GM18507 (cell line): ENCODE data around the gene FYCO1.
A peak's percentile ranks its signal among the peaks of the same experiment; 100 is the strongest.

ENCODE experiments used
- DNase-seq: peaks from one replicate; pipeline ENCODE4 v3.0.0; 2011; ENCODE audit warnings: low read depth; ENCODE audit not compliant: insufficient read length; ENCODE audit errors: extremely low spot score
- FAIRE-seq: peaks from 2 replicates; lab custom pipeline; 2011; peaks lifted over from hg19 to GRCh38; lab: Jason Lieb, UNC

Gene FYCO1

GRCh38 chr3:45969116-45969515 is 26.5 kb downstream of the FYCO1 start:
- FAIRE-seq (no peak), DNase-seq (no peak)

DNA sequence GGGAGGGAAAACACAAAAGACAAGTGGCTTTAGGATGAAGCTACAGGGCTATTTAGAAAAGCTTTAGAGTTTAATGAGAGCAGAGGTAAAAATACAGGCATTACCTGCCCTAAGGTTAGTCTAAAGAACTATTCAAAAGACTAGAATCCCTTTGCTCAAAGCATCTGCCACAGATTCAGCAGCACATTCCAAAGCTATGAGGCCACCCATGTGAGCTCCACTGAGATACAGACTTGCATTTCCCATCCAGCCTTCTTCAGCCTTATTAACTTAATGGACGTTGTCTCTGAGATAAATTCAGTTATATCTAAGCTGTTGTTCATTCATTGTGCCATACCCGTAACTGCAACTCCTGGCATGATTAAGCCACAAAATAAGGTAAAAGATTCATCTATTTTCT is 26.9 kb downstream of the FYCO1 start:
- DNase-seq: no peak
- FAIRE-seq: no peak

DNA sequence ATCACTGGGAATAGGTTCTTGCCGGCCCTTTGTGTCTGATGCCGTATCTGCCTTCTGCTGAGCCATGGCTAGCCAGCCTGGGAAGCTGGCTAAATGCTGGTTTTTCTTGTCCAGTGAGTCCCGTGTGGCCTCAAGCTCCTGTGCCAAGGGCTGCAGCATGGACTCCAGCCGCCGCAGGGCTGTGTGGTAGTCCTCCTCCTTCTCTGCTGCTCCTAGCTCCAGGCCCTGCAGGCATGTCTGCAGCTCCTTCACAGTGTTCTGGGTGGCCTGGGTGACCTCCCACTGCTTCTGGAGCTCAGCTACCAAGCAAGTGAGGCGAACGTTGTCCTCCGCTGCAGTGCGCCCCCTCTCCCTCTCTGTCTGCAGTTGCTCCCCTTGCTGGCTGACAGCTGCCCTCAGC is 27.5 kb downstream of the FYCO1 start:
- FAIRE-seq (no peak), DNase-seq (no peak)

DNA sequence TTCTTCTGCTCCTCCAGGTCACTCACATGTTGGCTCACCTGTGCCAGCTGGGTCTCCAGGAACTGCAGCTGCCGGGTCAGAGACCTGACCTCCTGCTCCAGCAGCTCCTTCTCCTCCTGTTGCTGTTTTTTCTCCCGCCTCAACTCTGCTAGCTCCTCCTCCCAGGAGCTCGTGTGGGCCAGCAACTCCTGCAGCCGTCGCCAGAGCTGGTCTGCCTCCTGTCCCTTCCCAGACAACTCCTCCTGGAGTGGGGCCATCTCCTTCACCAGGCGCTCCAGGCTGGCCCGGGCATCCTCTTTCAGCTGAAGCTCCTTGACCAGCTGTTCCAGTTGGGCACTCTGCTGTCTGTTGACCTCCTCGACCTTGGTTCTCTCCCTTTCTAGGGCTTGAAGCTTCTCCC is 27.9 kb downstream of the FYCO1 start:
- DNase-seq: no peak
- no peak for FAIRE-seq

DNA sequence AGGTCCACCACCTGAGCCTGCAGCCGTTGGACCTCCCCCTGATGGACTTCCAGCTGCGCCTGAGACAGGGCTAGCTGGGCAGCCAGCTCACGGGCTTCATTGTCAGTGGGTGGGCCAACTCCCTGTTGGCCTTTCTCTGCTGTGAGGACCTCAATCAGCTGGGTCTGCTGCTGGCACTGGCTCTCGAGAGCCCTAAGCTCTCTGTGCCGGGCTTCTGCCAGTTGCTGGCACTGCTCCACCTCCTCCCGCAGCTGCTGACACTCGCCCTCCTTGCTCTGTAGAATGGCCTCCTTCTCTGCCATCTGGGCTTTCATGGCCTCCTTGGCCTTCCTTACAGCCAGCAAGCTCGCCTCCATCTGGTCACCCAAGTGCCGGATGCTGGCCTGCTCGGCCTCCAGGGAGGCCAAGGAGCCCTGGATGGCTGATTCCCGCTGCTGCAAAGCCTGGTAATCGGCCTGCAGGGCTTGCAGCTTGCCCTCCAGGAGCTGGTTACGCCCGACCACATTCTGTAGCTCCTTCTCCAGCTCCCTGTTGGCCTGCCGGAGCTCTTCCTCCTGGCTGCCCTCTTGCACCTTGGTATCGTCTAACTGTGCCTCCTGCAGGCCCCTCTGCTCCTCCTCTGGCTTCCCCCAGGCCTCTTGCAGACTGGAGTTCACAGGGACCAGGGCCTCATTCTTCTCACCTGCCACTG is 28.5 kb downstream of the FYCO1 start:
- FAIRE-seq (no peak), DNase-seq (no peak)

- no peak for DNase-seq
- FAIRE-seq: no peak
Measured at GRCh38 chr3:45966371-45966791, 29.2 kb downstream of the FYCO1 start.

- FAIRE-seq (no peak), DNase-seq (no peak)
Measured at GRCh38 chr3:45965653-45966052, 30.0 kb downstream of the FYCO1 start.

GRCh38 chr3:45965253-45965652 is 30.4 kb downstream of the FYCO1 start:
- no peak for FAIRE-seq
- DNase-seq: no peak

- DNase-seq: no peak
- FAIRE-seq: peak; percentile 64
Measured at GRCh38 chr3:45964139-45964538, 31.5 kb downstream of the FYCO1 start.

DNA sequence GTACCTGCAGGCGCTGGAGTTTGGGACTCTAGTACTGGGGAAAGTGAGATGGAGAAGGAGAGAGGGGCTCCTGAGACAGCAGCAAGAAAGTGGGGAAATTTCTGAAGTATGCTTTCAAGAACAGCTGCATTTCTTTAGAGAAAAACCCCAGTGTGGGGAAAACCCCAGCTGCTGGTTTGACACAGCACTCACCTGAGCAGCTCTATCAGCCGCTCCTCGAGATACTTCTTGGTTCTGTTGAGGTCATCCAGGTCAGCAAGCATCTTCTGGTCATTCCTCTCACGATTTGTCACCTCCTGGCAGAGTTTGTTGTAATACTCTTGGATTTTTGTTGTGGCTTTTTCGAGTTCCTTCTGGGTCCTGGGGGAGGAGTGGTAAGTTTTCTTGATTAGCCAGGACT is 33.6 kb downstream of the FYCO1 start:
- no peak for DNase-seq
- FAIRE-seq: peak; percentile 64

DNA sequence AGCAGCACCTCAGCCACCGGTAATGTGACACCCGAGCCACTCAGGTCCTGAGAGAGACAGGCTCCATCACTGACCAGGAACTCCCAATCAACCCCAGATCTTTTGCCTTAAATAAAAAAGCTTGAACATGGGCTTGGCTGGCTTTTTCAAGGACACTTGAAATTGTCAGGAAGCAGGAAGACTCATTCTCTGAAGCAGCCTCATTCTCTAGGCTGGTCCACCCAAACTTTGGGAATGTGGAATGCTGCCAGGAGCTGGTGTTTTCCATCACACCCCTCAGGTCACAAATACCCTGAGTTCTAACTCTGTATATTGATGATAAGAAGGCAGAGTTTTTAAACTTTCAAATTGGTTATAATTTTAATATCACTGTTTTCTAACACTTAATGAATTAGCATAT is 35.3 kb downstream of the FYCO1 start:
- FAIRE-seq: no peak
- DNase-seq: no peak

DNA sequence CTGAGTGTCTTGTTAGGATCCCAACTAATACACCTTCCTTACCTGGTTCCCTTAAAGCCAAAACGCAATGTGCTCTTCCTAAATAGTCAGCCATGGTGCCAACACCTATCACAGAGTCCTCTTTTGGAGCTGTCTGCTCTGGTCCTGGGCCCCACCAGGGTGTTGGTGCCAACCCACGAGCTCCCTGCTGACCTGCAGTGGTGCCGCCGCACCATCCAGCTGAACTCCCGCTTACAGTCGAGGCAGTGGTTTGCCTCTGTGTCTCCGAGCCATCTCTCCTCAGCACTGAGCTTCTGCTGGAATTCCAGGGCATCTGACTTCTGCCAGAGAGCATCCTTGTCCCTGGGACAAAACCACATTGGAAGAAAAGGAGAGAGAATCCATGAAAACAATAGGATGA is 36.4 kb downstream of the FYCO1 start:
- FAIRE-seq (no peak), DNase-seq (no peak)

- FAIRE-seq (no peak), DNase-seq (no peak)
Measured at GRCh38 chr3:45958321-45958791, 37.3 kb downstream of the FYCO1 start.

DNA sequence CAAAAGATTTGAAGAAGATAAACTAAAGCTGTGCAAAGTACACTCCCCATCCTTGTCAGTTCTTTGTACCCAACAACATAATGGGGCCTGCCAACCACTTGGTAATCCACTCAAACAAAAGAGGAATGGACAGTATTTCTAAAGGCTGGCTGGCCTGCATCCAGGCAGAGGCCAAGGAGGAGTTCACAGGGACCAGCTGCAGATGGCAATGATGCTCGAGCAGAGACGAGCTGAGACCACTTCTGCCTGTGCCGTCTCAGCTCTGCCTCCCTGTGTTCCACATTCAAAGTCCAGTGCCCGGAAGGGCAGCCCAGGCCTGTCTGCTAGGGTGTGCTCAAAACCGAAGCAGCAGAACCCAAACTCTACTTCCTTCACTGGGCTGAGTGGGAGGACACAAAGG is 38.0 kb downstream of the FYCO1 start:
- DNase-seq: no peak
- FAIRE-seq: no peak

DNA sequence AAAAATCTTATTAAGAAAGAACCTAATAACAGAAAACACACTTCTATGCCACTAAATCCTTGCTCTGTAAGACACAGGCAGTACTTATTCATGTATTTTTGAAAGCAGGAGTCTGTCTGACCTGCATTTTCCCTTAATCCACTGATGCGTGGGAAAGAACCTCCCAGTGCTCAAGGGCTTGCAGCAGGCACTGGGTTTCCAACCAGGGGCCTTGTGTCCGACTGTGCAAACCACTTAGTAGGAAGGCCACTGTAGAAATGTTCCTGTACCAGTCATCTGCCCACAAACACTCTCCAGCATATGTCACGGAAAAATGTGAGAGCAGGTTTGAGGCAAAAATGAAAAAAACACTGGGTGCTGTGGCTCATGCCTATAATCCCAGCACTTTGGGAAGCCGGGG is 39.9 kb downstream of the FYCO1 start:
- no peak for DNase-seq
- no peak for FAIRE-seq

DNA sequence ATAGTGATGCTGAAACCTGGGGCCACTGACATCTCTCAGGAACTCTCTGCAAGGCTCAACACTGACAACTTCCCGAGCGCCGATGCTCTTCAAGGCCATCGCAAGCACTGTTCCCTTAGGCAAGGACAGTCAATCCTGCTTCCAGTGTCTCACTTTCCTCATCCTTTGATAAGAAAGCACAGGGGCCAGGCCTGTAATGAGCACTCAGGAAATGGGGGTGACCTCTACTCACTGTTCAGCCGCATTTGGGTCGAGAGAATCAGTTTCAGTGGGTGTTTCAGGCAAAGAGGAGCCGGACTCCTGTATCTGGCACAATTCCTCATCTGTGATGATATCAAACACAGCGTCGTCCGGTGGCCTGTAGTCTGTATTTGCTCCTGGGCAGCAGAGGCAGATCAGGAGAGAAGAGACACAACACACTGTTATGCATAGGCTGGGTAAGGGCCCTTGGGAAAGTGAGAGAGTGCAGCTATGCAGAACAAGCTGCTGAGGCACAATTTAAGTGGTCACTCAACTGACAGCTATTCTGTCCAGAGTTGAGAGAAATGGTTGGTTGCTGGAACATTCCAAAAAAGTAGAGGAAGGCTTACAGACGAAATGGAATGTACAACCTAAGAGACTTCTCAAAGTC is 40.5 kb downstream of the FYCO1 start:
- DNase-seq (no peak), FAIRE-seq (no peak)

DNA sequence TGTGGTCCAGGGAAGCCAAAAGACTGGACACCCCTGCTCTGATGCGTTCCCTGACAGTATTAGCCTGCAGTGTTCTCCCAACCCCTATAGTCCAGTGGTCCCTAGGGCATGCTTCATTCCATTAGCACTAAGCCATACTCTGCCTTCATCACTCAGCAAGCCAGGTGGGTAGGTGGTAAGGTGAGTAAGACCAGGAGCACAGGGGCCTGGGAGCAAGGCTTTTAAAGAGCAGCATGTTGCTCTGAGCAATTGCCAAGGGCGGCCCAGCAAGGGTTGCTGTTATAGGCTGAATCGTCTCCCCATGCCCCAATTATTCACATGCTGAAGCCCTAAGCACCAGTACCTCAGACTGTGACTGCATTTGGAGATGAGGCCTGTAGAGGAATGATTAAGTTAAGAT is 41.3 kb downstream of the FYCO1 start:
- FAIRE-seq: no peak
- no peak for DNase-seq

GRCh38 chr3:45953536-45953935 is 42.1 kb downstream of the FYCO1 start:
- no peak for FAIRE-seq

DNA sequence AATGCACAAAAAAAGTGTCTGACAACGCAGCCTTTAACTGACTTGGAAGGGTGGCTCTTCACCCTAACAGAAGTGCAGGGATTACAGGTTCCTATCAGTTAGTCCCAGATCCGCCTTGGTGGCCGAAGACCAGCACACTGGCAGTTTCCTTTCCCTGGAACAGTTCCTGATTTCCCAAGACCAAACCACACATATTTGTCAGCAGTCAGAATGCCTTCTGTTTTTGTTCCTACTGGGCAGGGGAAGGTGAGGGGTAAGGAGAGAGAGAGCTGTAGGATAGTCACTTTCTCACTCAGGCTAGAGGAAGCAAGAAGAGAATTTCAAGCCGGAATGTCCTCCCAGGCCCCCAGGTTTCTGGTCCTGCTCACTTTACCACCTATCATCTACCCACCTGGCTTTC is 43.2 kb downstream of the FYCO1 start:
- FAIRE-seq: no peak
- DNase-seq: no peak

More at GRCh38 chr3:45953536-45953935, 42.1 kb downstream of the FYCO1 start:
- no peak for DNase-seq

GRCh38 chr3:45951946-45952345 is 43.7 kb downstream of the FYCO1 start:
- no peak for FAIRE-seq
- no peak for DNase-seq
